HEK293 (cell line): Measurements from ENCODE around the gene KRT71.

ENCODE experiments used
- CTCF ChIA-PET: fragments of 350-600 bp; formaldehyde crosslinking; extraction: SDS; loops from one replicate; lab custom pipeline; 2021; ENCODE audit warnings: antibody characterized with exemption; lab: Yijun Ruan, JAX
- POLR2A ChIA-PET: fragments of 300-600 bp; formaldehyde crosslinking; extraction: SDS; loops from one replicate; lab custom pipeline; 2020; ENCODE audit warnings: antibody characterized with exemption, inconsistent platforms; lab: Yijun Ruan, JAX
- H3K27ac ChIP-seq: fragments of 200-500 bp; sonication (Bioruptor generic); 2 replicates; pipeline ENCODE4 v1.5.1; 2014; ENCODE audit warnings: low read depth, low read length, control low read depth, inconsistent platforms; ENCODE audit errors: extremely low read depth
- H3K36me3 ChIP-seq, 2 experiments: fragments of 200-500 bp in 1 of 2; sonication (Bioruptor generic) in 1 of 2; 1 replicate in 1 of 2; 2 replicates in 1 of 2; pipeline ENCODE4 v1.5.1; 2014 to 2017; ENCODE audit warnings: inconsistent platforms in 2 of 2, low read length in 2 of 2; ENCODE audit not compliant: control insufficient read depth in 2 of 2, insufficient read depth in 1 of 2
- H3K4me1 ChIP-seq: fragments of 200-500 bp; sonication (Bioruptor generic); 2 replicates; pipeline ENCODE4 v1.5.1; 2014; ENCODE audit warnings: mild to moderate bottlenecking, low read length, inconsistent platforms; ENCODE audit not compliant: control insufficient read depth, insufficient read depth
- H3K4me3 ChIP-seq: 2 replicates; pipeline ENCODE4 v1.5.1; 2011; ENCODE audit warnings: low read depth, mild to moderate bottlenecking, control low read depth, low read length, moderate library complexity
- H3K9me3 ChIP-seq: fragments of 200-500 bp; sonication (Bioruptor generic); 2 replicates; pipeline ENCODE4 v1.5.1; 2014; ENCODE audit warnings: low read depth, low read length, inconsistent platforms; ENCODE audit not compliant: control insufficient read depth, insufficient read depth
- EGR2 ChIP-seq: fragments of 450-650 bp; formaldehyde crosslinking; IDR thresholded peaks from 2 replicates; pipeline ENCODE4 v1.5.1; 2016; ENCODE audit warnings: low read depth, missing biosample characterization, missing genetic modification characterization
- GLI2 ChIP-seq: fragments of 450-650 bp; formaldehyde crosslinking; IDR thresholded peaks from 2 replicates; pipeline ENCODE4; 2017; ENCODE audit warnings: missing biosample characterization, missing genetic modification characterization, low read depth, borderline replicate concordance
- KLF7 ChIP-seq: fragments of 450-650 bp; formaldehyde crosslinking; IDR thresholded peaks from 2 replicates; pipeline ENCODE4 v1.5.1; 2016; ENCODE audit warnings: missing biosample characterization, missing genetic modification characterization, borderline replicate concordance
- KLF9 ChIP-seq: fragments of 450-650 bp; formaldehyde crosslinking; IDR thresholded peaks from 2 replicates; pipeline ENCODE4 v1.5.1; 2016; ENCODE audit warnings: missing biosample characterization, missing genetic modification characterization, low read depth
- OSR2 ChIP-seq: fragments of 450-650 bp; formaldehyde crosslinking; IDR thresholded peaks from 2 replicates; pipeline ENCODE4 v1.5.1; 2016; ENCODE audit warnings: missing biosample characterization, missing genetic modification characterization
- SCRT1 ChIP-seq: fragments of 450-650 bp; formaldehyde crosslinking; IDR thresholded peaks from 2 replicates; pipeline ENCODE4 v1.5.1; 2016; ENCODE audit warnings: missing biosample characterization, missing genetic modification characterization, borderline replicate concordance
- YY1 ChIP-seq: fragments of 450-650 bp; formaldehyde crosslinking; IDR thresholded peaks from 2 replicates; pipeline ENCODE4 v1.5.1; 2018; ENCODE audit warnings: missing biosample characterization, missing genetic modification characterization
- ZNF140 ChIP-seq: fragments of 450-650 bp; formaldehyde crosslinking; IDR thresholded peaks from 2 replicates; pipeline ENCODE4 v1.5.1; 2016; ENCODE audit warnings: missing biosample characterization, missing genetic modification characterization
- ZNF2 ChIP-seq: fragments of 450-650 bp; formaldehyde crosslinking; IDR thresholded peaks from 2 replicates; pipeline ENCODE4 v1.5.1; 2016; ENCODE audit warnings: missing biosample characterization, missing genetic modification characterization
- ZNF221 ChIP-seq: fragments of 450-650 bp; formaldehyde crosslinking; IDR thresholded peaks from 2 replicates; pipeline ENCODE4 v1.5.1; 2017; ENCODE audit warnings: missing biosample characterization, missing genetic modification characterization, borderline replicate concordance
- ZNF292 ChIP-seq: fragments of 450-650 bp; formaldehyde crosslinking; IDR thresholded peaks from 2 replicates; pipeline ENCODE4 v1.5.1; 2016; ENCODE audit warnings: low read depth, missing biosample characterization, missing genetic modification characterization, borderline replicate concordance
- ZNF366 ChIP-seq: fragments of 450-650 bp; formaldehyde crosslinking; conservative IDR thresholded peaks from 2 replicates; pipeline ENCODE4 v1.5.1; 2016; ENCODE audit warnings: missing biosample characterization, missing genetic modification characterization
- ZNF433 ChIP-seq: fragments of 450-650 bp; formaldehyde crosslinking; IDR thresholded peaks from 2 replicates; pipeline ENCODE4 v1.5.1; 2016; ENCODE audit warnings: missing biosample characterization, missing genetic modification characterization, low read depth
- ZNF521 ChIP-seq: fragments of 450-650 bp; formaldehyde crosslinking; IDR thresholded peaks from 2 replicates; pipeline ENCODE4 v1.5.1; 2017; ENCODE audit warnings: missing biosample characterization, mild to moderate bottlenecking, missing genetic modification characterization
- ZNF544 ChIP-seq: fragments of 450-650 bp; formaldehyde crosslinking; IDR thresholded peaks from 2 replicates; pipeline ENCODE4 v1.5.0; 2017; ENCODE audit warnings: missing biosample characterization, missing genetic modification characterization
- ZNF654 ChIP-seq: fragments of 450-650 bp; formaldehyde crosslinking; IDR thresholded peaks from 2 replicates; pipeline ENCODE4 v1.5.1; 2016; ENCODE audit warnings: low read depth, missing biosample characterization, missing genetic modification characterization
- ZNF658 ChIP-seq: fragments of 450-650 bp; formaldehyde crosslinking; IDR thresholded peaks from 2 replicates; pipeline ENCODE4; 2016; ENCODE audit warnings: missing biosample characterization, missing genetic modification characterization
- ZNF664 ChIP-seq: fragments of 450-650 bp; formaldehyde crosslinking; IDR thresholded peaks from 2 replicates; pipeline ENCODE4 v1.5.1; 2016; ENCODE audit warnings: missing biosample characterization, missing genetic modification characterization
- ZNF701 ChIP-seq: fragments of 450-650 bp; formaldehyde crosslinking; IDR thresholded peaks from 2 replicates; pipeline ENCODE4 v1.5.1; 2016; ENCODE audit warnings: missing biosample characterization, missing genetic modification characterization
- ZNF707 ChIP-seq: fragments of 450-650 bp; formaldehyde crosslinking; IDR thresholded peaks from 2 replicates; pipeline ENCODE4 v1.5.1; 2016; ENCODE audit warnings: missing biosample characterization, missing genetic modification characterization
- ZNF830 ChIP-seq: fragments of 450-650 bp; IDR thresholded peaks from 2 replicates; pipeline ENCODE4 v1.5.0; 2018; ENCODE audit warnings: missing biosample characterization, missing genetic modification characterization, low read depth, mild to moderate bottlenecking, moderate library complexity
- ZSCAN16 ChIP-seq: fragments of 450-650 bp; formaldehyde crosslinking; IDR thresholded peaks from 2 replicates; pipeline ENCODE4 v1.5.1; 2016; ENCODE audit warnings: missing biosample characterization, missing genetic modification characterization
- TF ChIP-seq, protein P1 (sequence below): fragments of 450-650 bp; formaldehyde crosslinking; IDR thresholded peaks from 2 replicates; pipeline ENCODE4 v1.5.1; 2017; ENCODE audit warnings: missing biosample characterization, missing genetic modification characterization
- TF ChIP-seq, protein P2 (sequence below): fragments of 450-650 bp; formaldehyde crosslinking; IDR thresholded peaks from 2 replicates; pipeline ENCODE4 v1.5.1; 2016; ENCODE audit warnings: missing biosample characterization, missing genetic modification characterization
- TF ChIP-seq, protein P3 (sequence below): fragments of 450-650 bp; formaldehyde crosslinking; IDR thresholded peaks from 2 replicates; pipeline ENCODE4 v1.5.1; 2016; ENCODE audit warnings: missing biosample characterization, missing genetic modification characterization
- TF ChIP-seq, protein P4 (sequence below): fragments of 450-650 bp; formaldehyde crosslinking; optimal IDR thresholded peaks from 2 replicates; pipeline ENCODE3; 2016; ENCODE audit warnings: missing biosample characterization, mild to moderate bottlenecking, missing genetic modification characterization
- TF ChIP-seq, protein P5 (sequence below): fragments of 450-650 bp; formaldehyde crosslinking; IDR thresholded peaks from 2 replicates; pipeline ENCODE4 v1.5.1; 2016; ENCODE audit warnings: missing biosample characterization, missing genetic modification characterization, low read depth

Gene KRT71

DNA sequence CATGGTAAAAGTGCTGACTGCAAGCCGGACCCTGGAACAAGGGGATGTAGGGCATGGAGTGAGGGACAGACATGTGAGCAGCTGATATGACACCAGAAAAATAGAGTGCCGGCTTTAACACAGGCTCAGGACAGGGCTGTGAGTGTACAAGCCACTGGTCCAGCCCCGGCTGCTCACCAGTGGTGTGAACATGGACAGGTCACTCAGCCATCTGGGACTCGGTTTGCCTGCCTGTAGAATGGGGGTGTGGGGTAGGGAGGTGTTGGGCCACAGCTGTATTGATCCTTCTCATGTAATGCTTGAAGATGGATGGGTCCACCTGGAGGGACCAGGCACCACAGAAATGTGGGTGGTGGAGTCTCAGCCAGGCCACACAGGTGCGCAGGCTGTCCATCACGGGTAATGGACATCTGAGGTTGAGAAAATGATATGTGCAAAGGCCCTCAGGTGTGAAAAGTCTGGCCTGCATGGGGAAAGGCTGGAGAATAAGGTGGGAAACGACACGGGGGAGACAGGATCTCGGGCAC is 31.3 kb upstream of the KRT71 start:
- POLR2A ChIA-PET: no interaction called here
- no peak for TF ChIP-seq ZNF654 (tag by site-specific recombination)
- TF ChIP-seq ZSCAN16 (tag by site-specific recombination): no peak
- TF ChIP-seq KLF7 (tag by site-specific recombination): no peak
- TF ChIP-seq ZNF658 (tag by site-specific recombination): no peak
- no peak for TF ChIP-seq ZNF366 (tag by site-specific recombination)
- H3K4me1 ChIP-seq: no peaks in the 10 kb centered on the region
- no peak overlapping the region for H3K4me3 ChIP-seq
- H3K36me3 ChIP-seq: no peaks in the 10 kb centered on the region
- no peaks in the 10 kb centered on the region for H3K9me3 ChIP-seq
- no peak overlapping the region for H3K27ac ChIP-seq
- CTCF ChIA-PET: interaction anchor here (0.7 to 9.9 kb wide), 16 partner anchors 39 to 441 kb away, joined by 3 to 127 read pairs (median 5); no protein-coding TSS in a partner anchor

DNA sequence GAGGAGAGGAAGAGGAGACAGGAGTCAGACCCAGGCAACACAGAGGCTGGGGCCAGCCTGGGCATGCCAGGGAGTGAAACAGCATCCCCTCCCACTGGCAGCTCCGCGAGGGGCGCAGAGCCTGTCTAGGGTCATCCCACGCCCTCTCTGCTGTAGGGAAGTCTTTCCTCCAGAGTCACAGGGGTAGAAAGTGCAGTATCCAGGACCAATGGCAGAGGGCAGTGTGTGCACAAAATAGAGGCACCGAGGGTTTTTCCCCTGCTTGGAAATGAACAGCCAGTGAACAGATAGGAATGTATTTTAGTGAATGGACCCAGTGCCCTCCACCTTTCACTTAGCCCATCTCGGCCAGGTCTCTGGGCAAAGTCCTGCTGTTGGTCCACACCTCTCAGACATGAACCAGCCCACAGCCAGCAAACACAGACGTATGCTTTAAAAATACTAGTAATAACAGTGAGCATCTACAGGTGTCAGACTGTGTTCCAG is 30.1 kb upstream of the KRT71 start:
- ChIA-PET POLR2A (no interaction called here), CTCF (interaction anchor here (0.5 to 9.9 kb wide), 20 partner anchors 38 to 437 kb away, joined by 3 to 127 read pairs (median 4); no protein-coding TSS in a partner anchor)
- Histone ChIP-seq H3K9me3 (no peaks in the 10 kb centered on the region), H3K4me3 (no peak overlapping the region), H3K27ac (no peak overlapping the region), H3K4me1 (no peaks in the 10 kb centered on the region), H3K36me3 (no peaks in the 10 kb centered on the region)
- TF ChIP-seq EGR2 (peak; percentile 93), ZNF140 (no peak), ZNF701 (tag by site-specific recombination) (no peak), ZNF292 (tag by site-specific recombination) (no peak), ZNF544 (tag by site-specific recombination) (no peak), ZNF2 (tag by site-specific recombination) (no peak), OSR2 (tag by site-specific recombination) (no peak), ZNF433 (no peak), YY1 (tag by site-specific recombination) (no peak), ZNF830 (tag by site-specific recombination) (no peak), KLF9 (tag by site-specific recombination) (no peak), ZNF521 (tag by site-specific recombination) (no peak), SCRT1 (tag by site-specific recombination) (peak; percentile 68; the same call in 1 of the 2 replicates), ZNF664 (tag by site-specific recombination) (no peak), ZNF707 (tag by site-specific recombination) (no peak), ZNF221 (tag by site-specific recombination) (no peak), GLI2 (tag by site-specific recombination) (no peak)
- TF ChIP-seq, protein P1, sequence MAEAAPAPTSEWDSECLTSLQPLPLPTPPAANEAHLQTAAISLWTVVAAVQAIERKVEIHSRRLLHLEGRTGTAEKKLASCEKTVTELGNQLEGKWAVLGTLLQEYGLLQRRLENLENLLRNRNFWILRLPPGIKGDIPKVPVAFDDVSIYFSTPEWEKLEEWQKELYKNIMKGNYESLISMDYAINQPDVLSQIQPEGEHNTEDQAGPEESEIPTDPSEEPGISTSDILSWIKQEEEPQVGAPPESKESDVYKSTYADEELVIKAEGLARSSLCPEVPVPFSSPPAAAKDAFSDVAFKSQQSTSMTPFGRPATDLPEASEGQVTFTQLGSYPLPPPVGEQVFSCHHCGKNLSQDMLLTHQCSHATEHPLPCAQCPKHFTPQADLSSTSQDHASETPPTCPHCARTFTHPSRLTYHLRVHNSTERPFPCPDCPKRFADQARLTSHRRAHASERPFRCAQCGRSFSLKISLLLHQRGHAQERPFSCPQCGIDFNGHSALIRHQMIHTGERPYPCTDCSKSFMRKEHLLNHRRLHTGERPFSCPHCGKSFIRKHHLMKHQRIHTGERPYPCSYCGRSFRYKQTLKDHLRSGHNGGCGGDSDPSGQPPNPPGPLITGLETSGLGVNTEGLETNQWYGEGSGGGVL (tag by site-specific recombination): peak; percentile 32; the same call in 1 of the 2 replicates
- TF ChIP-seq, protein P2, sequence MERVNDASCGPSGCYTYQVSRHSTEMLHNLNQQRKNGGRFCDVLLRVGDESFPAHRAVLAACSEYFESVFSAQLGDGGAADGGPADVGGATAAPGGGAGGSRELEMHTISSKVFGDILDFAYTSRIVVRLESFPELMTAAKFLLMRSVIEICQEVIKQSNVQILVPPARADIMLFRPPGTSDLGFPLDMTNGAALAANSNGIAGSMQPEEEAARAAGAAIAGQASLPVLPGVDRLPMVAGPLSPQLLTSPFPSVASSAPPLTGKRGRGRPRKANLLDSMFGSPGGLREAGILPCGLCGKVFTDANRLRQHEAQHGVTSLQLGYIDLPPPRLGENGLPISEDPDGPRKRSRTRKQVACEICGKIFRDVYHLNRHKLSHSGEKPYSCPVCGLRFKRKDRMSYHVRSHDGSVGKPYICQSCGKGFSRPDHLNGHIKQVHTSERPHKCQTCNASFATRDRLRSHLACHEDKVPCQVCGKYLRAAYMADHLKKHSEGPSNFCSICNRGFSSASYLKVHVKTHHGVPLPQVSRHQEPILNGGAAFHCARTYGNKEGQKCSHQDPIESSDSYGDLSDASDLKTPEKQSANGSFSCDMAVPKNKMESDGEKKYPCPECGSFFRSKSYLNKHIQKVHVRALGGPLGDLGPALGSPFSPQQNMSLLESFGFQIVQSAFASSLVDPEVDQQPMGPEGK (tag by site-specific recombination): no peak
- TF ChIP-seq, protein P3, sequence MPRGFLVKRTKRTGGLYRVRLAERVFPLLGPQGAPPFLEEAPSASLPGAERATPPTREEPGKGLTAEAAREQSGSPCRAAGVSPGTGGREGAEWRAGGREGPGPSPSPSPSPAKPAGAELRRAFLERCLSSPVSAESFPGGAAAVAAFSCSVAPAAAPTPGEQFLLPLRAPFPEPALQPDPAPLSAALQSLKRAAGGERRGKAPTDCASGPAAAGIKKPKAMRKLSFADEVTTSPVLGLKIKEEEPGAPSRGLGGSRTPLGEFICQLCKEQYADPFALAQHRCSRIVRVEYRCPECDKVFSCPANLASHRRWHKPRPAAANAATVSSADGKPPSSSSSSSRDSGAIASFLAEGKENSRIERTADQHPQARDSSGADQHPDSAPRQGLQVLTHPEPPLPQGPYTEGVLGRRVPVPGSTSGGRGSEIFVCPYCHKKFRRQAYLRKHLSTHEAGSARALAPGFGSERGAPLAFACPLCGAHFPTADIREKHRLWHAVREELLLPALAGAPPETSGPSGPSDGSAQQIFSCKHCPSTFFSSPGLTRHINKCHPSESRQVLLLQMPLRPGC (tag by site-specific recombination): no peak
- TF ChIP-seq, protein P4, sequence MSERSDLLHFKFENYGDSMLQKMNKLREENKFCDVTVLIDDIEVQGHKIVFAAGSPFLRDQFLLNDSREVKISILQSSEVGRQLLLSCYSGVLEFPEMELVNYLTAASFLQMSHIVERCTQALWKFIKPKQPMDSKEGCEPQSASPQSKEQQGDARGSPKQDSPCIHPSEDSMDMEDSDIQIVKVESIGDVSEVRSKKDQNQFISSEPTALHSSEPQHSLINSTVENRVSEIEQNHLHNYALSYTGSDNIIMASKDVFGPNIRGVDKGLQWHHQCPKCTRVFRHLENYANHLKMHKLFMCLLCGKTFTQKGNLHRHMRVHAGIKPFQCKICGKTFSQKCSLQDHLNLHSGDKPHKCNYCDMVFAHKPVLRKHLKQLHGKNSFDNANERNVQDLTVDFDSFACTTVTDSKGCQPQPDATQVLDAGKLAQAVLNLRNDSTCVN (tag by site-specific recombination): no peak
- TF ChIP-seq, protein P5, sequence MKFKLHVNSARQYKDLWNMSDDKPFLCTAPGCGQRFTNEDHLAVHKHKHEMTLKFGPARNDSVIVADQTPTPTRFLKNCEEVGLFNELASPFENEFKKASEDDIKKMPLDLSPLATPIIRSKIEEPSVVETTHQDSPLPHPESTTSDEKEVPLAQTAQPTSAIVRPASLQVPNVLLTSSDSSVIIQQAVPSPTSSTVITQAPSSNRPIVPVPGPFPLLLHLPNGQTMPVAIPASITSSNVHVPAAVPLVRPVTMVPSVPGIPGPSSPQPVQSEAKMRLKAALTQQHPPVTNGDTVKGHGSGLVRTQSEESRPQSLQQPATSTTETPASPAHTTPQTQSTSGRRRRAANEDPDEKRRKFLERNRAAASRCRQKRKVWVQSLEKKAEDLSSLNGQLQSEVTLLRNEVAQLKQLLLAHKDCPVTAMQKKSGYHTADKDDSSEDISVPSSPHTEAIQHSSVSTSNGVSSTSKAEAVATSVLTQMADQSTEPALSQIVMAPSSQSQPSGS: no peak
